Activated CD4-positive, alpha-beta T cell treated with anti-CD3 and anti-CD28 coated beads for 36 hours (primary cell): ENCODE data around the gene SS18L1. TPM values are rescaled to one million over a fixed set of nuclear protein-coding genes. Genes with fewer than 3 reads are reported as not detected.

Source experiments
- ATAC-seq: fragments of 200-7000 bp; cut with Tn5 transposase; one replicate; pipeline ENCODE4 v1.10.0; 2021; ENCODE audit warnings: mild to moderate bottlenecking, moderate library complexity
- CTCF ChIA-PET: fragments of 350-600 bp; sonication (Branson Sonifier 250); formaldehyde crosslinking; loops from one replicate; lab custom pipeline; 2021; ENCODE audit warnings: antibody characterized with exemption; lab: Charles Lee
- POLR2A ChIA-PET: fragments of 350-600 bp; sonication (Branson Sonifier 250); formaldehyde crosslinking; loops from one replicate; lab custom pipeline; 2021; ENCODE audit warnings: antibody characterized with exemption, inconsistent platforms; lab: Charles Lee
- DNase-seq: peaks from one replicate; pipeline ENCODE4 v3.0.0-alpha.2; 2020
- H3K27ac Mint-ChIP-seq: one replicate; pipeline ENCODE4 v1.8.0; 2021; ENCODE audit warnings: mixed read lengths
- H3K27me3 Mint-ChIP-seq: one replicate; pipeline ENCODE4 v1.8.0; 2021; ENCODE audit warnings: mixed read lengths
- H3K36me3 Mint-ChIP-seq: one replicate; pipeline ENCODE4 v1.8.0; 2021; ENCODE audit warnings: low read depth, mixed read lengths
- H3K4me1 Mint-ChIP-seq: one replicate; pipeline ENCODE4 v1.8.0; 2021; ENCODE audit warnings: mixed read lengths
- H3K4me3 Mint-ChIP-seq: one replicate; pipeline ENCODE4 v1.8.0; 2021; ENCODE audit warnings: mild to moderate bottlenecking, moderate library complexity, mixed read lengths
- H3K9me3 Mint-ChIP-seq: one replicate; pipeline ENCODE4 v1.8.0; 2021; ENCODE audit warnings: low read depth, mixed read lengths
- intact Hi-C, 2 experiments: fragments of 100-400 bp; cut with DNase I in 1 of 2; cut with micrococcal nuclease in 1 of 2; formaldehyde crosslinking; loops; one replicate each; pipeline versions ENCODE4 v1.14.2 to v1.15.1; 2022 to 2024; cut with DNase I, micrococcal nuclease
- total RNA-seq, 2 experiments: library from RNA; stranded (reverse); gene quantifications; one replicate each; pipeline ENCODE4 v1.2.3, GENCODE V29; 2021

SS18L1 gene
- total RNA-seq, 2 experiments from 2014 or later, result 14.3 to 16.6 TPM

DNA sequence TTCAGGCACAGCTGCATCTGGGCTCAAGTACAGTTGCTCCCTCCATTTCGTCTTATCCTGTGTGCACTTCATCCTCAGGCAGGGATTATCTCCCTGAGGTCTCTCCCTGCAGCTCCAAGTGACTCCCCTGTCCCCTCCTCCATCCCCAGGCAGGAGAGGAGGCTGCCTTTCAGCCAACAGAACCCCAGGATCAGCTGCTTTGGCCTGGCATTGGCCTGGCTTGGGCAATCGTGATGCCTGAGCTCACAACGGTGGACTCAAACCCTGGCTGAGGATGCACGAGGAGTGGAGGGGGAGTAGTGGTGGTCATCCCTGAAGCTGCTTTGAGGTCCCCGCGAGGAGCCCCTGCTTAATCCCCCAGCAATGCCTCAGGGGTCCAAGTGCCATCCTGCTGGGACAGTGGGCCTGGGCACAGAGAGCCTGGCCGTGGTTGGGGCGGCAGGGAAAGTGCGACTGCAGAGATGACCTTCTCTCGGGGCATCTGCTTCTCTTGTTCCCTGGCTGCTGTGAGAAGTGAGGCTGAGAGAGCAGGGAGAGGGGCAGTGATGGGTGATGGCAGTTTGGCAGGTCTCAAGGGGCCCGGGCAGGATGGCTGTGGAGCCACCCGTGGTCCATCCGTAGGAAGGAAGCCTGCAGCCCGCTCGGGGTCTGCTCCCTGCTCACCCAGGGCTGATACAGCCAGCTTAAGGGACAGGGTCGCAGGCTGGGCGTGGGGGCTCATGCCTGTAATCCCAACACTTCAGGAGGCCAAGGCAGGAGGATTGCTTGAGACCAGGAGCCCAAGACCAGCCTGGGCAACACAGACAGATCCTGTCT lies 82.5 kb downstream of the SS18L1 start:
- Mint-ChIP-seq H3K27ac (no peak overlapping the region), H3K4me1 (no peaks in the 10 kb centered on the region), H3K9me3 (no peaks in the 10 kb centered on the region), H3K36me3 (no peaks in the 10 kb centered on the region), H3K4me3 (no peak overlapping the region), H3K27me3 (peaks cover 27% of the 10 kb centered on the region)
- DNase-seq (no peak), ATAC-seq (no peak)
- intact Hi-C loops, result no loop called here
- ChIA-PET CTCF (interaction anchor here (1.0 kb wide), 1 partner anchor 9 kb away, joined by 4 read pairs; no protein-coding TSS in a partner anchor), POLR2A (no interaction called here)

- no peak overlapping the region for H3K4me3 Mint-ChIP-seq
- POLR2A ChIA-PET, result no interaction called here
- H3K9me3 Mint-ChIP-seq, result no peaks in the 10 kb centered on the region
- H3K36me3 Mint-ChIP-seq, result no peaks in the 10 kb centered on the region
- H3K27me3 Mint-ChIP-seq, result peaks cover 20% of the 10 kb centered on the region
- ATAC-seq, result no peak
- no peak for DNase-seq
- H3K27ac Mint-ChIP-seq, result no peak overlapping the region
- CTCF ChIA-PET, result interaction anchor here (0.7 to 1.0 kb wide), 2 partner anchors 8 to 27 kb away, joined by 3 to 4 read pairs; no protein-coding TSS in a partner anchor
- intact Hi-C loops, result no loop called here
- H3K4me1 Mint-ChIP-seq, result no peaks in the 10 kb centered on the region
These were observed 83.4 kb downstream of the SS18L1 start for GRCh38 chr20:62226707-62227590.

DNA sequence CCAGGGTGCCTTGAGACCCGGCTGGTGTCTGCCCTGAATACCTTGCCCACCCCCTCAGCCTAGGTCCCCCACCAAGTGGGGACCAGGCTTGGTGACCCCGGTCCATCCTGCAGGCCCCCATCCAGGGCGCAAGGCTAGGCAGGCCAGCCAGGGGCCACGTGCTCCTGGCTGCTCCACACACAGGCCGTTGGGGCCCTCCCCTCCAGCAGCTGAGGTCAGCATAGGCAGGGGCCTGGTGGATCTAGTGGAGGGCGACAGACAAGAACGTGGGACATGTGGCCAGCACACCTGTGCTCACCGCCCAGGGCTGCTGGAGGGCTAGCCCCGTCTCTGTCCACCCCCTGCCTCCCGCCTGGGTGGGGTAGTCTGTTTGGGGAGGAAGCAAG lies 84.0 kb downstream of the SS18L1 start:
- CTCF ChIA-PET, result no interaction called here
- H3K27me3 Mint-ChIP-seq, result peaks cover 18% of the 10 kb centered on the region
- H3K9me3 Mint-ChIP-seq, result no peaks in the 10 kb centered on the region
- intact Hi-C loops, result no loop called here
- no peak for ATAC-seq
- DNase-seq, result no peak
- POLR2A ChIA-PET, result no interaction called here
- no peak overlapping the region for H3K4me3 Mint-ChIP-seq
- H3K27ac Mint-ChIP-seq, result no peak overlapping the region
- H3K36me3 Mint-ChIP-seq, result no peaks in the 10 kb centered on the region
- H3K4me1 Mint-ChIP-seq, result no peaks in the 10 kb centered on the region

DNA sequence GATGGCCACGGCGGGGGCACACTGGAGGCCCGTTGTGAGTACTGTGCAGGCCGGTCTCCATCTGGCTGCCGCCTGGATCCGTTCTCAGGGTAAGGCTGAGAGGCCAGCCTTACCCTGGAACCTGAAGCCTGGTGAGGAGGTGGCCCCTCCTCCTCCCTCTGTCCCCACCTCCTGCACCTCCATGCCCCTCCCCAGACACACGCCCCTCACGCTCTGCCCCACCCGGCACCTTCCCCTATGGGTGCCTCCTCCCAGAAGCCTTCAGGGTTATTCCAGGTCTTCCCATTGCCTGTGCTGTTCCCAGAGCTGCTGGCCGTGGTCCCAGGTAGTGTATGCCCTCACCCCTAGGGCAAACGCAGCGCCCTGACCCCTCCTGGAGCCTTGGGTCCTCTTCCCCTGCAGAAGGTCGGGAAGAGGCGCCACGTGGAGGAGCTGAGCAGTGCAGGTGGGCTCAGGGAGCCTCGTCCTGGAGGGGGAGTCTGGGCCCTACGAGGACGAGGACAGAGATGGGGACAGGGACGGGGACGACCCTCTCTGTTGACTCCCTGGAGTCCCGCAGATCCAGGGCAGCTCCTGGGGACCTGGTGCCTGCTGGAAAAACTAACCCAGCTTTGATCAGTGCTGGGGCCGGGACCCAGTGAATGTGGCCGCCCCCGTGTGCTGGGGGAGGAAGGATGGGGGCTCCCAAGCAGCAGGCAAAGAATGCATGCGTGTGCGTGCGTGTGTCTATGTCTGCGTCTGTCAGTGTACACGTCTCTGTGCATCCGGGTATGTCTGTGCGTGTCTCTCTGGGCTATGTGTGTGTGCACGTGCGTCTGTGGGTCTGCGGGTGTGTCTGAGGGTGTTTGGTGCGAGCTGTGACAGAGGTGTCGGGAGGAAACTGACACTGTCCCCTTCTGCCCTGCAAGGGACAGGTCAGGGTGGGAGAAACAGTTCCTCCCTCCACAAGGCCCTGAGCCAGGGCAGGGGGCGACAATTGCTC lies 84.7 kb downstream of the SS18L1 start:
- no peak overlapping the region for H3K27ac Mint-ChIP-seq
- DNase-seq (no peak), ATAC-seq (no peak)
- H3K27me3 Mint-ChIP-seq, result peaks cover 13% of the 10 kb centered on the region
- no peaks in the 10 kb centered on the region for H3K36me3 Mint-ChIP-seq
- ChIA-PET CTCF (no interaction called here), POLR2A (no interaction called here)
- H3K4me1 Mint-ChIP-seq, result no peaks in the 10 kb centered on the region
- intact Hi-C loops, result no loop called here
- H3K9me3 Mint-ChIP-seq, result no peaks in the 10 kb centered on the region
- no peak overlapping the region for H3K4me3 Mint-ChIP-seq

- peaks cover 13% of the 10 kb centered on the region for H3K27me3 Mint-ChIP-seq
- intact Hi-C loops, result no loop called here
- ChIA-PET CTCF (no interaction called here), POLR2A (no interaction called here)
- no peaks in the 10 kb centered on the region for H3K4me1 Mint-ChIP-seq
- H3K9me3 Mint-ChIP-seq, result no peaks in the 10 kb centered on the region
- DNase-seq (no peak), ATAC-seq (no peak)
- no peaks in the 10 kb centered on the region for H3K36me3 Mint-ChIP-seq
- no peak overlapping the region for H3K4me3 Mint-ChIP-seq
- no peak overlapping the region for H3K27ac Mint-ChIP-seq
These were observed 85.5 kb downstream of the SS18L1 start for GRCh38 chr20:62228982-62229545.

- no peaks in the 10 kb centered on the region for H3K4me1 Mint-ChIP-seq
- H3K4me3 Mint-ChIP-seq, result no peak overlapping the region
- no peak for ATAC-seq
- ChIA-PET CTCF (no interaction called here), POLR2A (no interaction called here)
- DNase-seq, result no peak
- no peaks in the 10 kb centered on the region for H3K9me3 Mint-ChIP-seq
- intact Hi-C loops, result no loop called here
- H3K27me3 Mint-ChIP-seq, result peaks cover 9% of the 10 kb centered on the region
- H3K36me3 Mint-ChIP-seq, result no peaks in the 10 kb centered on the region
- H3K27ac Mint-ChIP-seq, result no peak overlapping the region
These were observed 86.1 kb downstream of the SS18L1 start for GRCh38 chr20:62229667-62230066.

DNA sequence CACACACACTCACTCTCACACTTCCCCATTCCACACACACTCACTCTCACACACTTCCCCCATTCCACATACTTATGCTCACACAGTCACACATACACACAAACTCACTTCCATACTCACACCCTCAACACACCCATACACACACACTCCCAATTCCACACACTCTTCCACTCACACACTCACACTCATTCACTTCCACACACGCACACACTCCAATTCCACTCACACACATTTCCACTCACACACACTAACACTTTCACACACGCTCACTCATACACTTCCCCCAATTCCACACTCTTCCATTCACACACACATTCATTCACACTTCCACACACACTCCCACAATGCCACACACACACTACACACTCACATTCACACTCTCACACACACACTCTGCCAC lies 86.7 kb downstream of the SS18L1 start:
- no peaks in the 10 kb centered on the region for H3K36me3 Mint-ChIP-seq
- intact Hi-C loops, result no loop called here
- POLR2A ChIA-PET, result no interaction called here
- H3K27ac Mint-ChIP-seq, result no peak overlapping the region
- peaks cover 6% of the 10 kb centered on the region for H3K27me3 Mint-ChIP-seq
- H3K4me1 Mint-ChIP-seq, result no peaks in the 10 kb centered on the region
- CTCF ChIA-PET, result no interaction called here
- no peak for DNase-seq
- H3K4me3 Mint-ChIP-seq, result no peak overlapping the region
- H3K9me3 Mint-ChIP-seq, result no peaks in the 10 kb centered on the region
- ATAC-seq, result no peak

DNA sequence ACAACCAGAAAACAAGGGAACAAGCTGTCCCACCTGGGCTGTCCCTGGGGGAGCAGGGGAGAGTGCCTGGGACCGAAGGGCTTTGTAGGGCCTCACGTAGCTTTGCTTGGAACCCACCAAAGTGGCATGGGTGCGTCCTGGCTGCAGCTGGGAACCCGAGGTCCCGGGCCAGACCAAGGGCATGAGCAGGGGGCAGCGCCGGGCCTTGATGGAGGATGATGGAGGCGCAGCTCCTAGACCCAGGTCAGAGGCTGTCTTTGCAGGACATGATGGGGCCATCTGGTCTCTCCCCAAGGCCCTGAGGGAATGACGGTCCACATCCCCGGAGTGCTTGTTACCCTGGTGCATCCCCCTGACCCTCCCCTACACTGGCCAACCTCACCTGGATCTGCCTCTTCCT lies 87.1 kb downstream of the SS18L1 start:
- H3K4me1 Mint-ChIP-seq, result no peaks in the 10 kb centered on the region
- intact Hi-C loops, result no loop called here
- no peaks in the 10 kb centered on the region for H3K9me3 Mint-ChIP-seq
- H3K27me3 Mint-ChIP-seq, result peaks cover 6% of the 10 kb centered on the region
- ATAC-seq, result no peak
- no peak overlapping the region for H3K4me3 Mint-ChIP-seq
- no peak overlapping the region for H3K27ac Mint-ChIP-seq
- H3K36me3 Mint-ChIP-seq, result no peaks in the 10 kb centered on the region
- ChIA-PET CTCF (no interaction called here), POLR2A (no interaction called here)
- no peak for DNase-seq

- no peak for ATAC-seq
- Mint-ChIP-seq H3K9me3 (no peaks in the 10 kb centered on the region), H3K27ac (no peak overlapping the region), H3K36me3 (no peaks in the 10 kb centered on the region), H3K27me3 (peaks cover 3% of the 10 kb centered on the region), H3K4me3 (no peak overlapping the region), H3K4me1 (no peaks in the 10 kb centered on the region)
- POLR2A ChIA-PET, result no interaction called here
- intact Hi-C loops, result no loop called here
- no peak for DNase-seq
- CTCF ChIA-PET, result no interaction called here
These were observed 87.7 kb downstream of the SS18L1 start for GRCh38 chr20:62231292-62231691.
